ENCODE data around the gene PEBP1.
"Not testable (repeated sequence)": the region's sequence is repeated elsewhere in the genome, so short reads cannot be mapped to it uniquely, and the experiment has no call there.

Gene PEBP1

GRCh38 chr12:118126119-118126757 lies 9.7 kb upstream of the PEBP1 start:
- TF ChIP-seq CTCF (IDR thresholded peaks at IDR 0.05; ENCODE audit: borderline replicate concordance, extremely low read depth, low read length, poor library complexity, severe bottlenecking) (no peak), EZH2 (IDR thresholded peaks at IDR 0.05; ENCODE audit: borderline replicate concordance, low read depth, low read length, severe bottlenecking) (no peak)
- Histone ChIP-seq H3K4me1 (ENCODE audit: insufficient read depth, low read length) (0 out of 2 replicates have a peak, but pooled peaks cover 1% of the 10 kb centered on the region), H2AFZ (ENCODE audit: low read depth, low read length) (no peak overlapping the region), H3K9ac (ENCODE audit: low read depth, low read length) (no peak overlapping the region), H3K36me3 (ENCODE audit: insufficient read depth, low read length) (peaks cover 3% of the 10 kb centered on the region; the same call in 1 of the 2 replicates), H3K79me2 (ENCODE audit: insufficient read depth, low read length) (peaks cover 4% of the 10 kb centered on the region; the same call in 1 of the 2 replicates), H3K27ac (ENCODE audit: low read length) (no peak overlapping the region), H3K9me3 (ENCODE audit: insufficient read depth, low read length, severe bottlenecking) (no peaks in the 10 kb centered on the region), H4K20me1 (ENCODE audit: insufficient read depth, low read length) (no peaks in the 10 kb centered on the region), H3K4me2 (ENCODE audit: insufficient read depth, low read length) (no peak overlapping the region), H3K4me3 (ENCODE audit: low read depth in 1 of 2, low read length in 2 of 2) (no peak overlapping the region), H3K27me3 (ENCODE audit: insufficient read depth, low read length, poor library complexity) (no peaks in the 10 kb centered on the region)
- no peak for ATAC-seq (ENCODE audit: insufficient read depth, low read depth)
- DNase-seq: no peak

- no peaks in the 10 kb centered on the region for H3K27me3 ChIP-seq (ENCODE audit: insufficient read depth, low read length, poor library complexity)
- no peaks in the 10 kb centered on the region for H3K9me3 ChIP-seq (ENCODE audit: insufficient read depth, low read length, severe bottlenecking)
- peaks cover 3% of the 10 kb centered on the region; the same call in 1 of the 2 replicates for H3K36me3 ChIP-seq (ENCODE audit: insufficient read depth, low read length)
- no peaks in the 10 kb centered on the region for H4K20me1 ChIP-seq (ENCODE audit: insufficient read depth, low read length)
- no peak overlapping the region for H3K27ac ChIP-seq (ENCODE audit: low read length)
- no peak overlapping the region for H3K4me3 ChIP-seq (ENCODE audit: low read depth in 1 of 2, low read length in 2 of 2)
- no peak overlapping the region for H2AFZ ChIP-seq (ENCODE audit: low read depth, low read length)
- H3K9ac ChIP-seq (ENCODE audit: low read depth, low read length): no peak overlapping the region
- peaks cover 15% of the 10 kb centered on the region for H3K4me1 ChIP-seq (ENCODE audit: insufficient read depth, low read length)
- ATAC-seq (ENCODE audit: insufficient read depth, low read depth) (no peak), DNase-seq (no peak)
- no peak for TF ChIP-seq EZH2 (IDR thresholded peaks at IDR 0.05; ENCODE audit: borderline replicate concordance, low read depth, low read length, severe bottlenecking)
- no peak for TF ChIP-seq CTCF (IDR thresholded peaks at IDR 0.05; ENCODE audit: borderline replicate concordance, extremely low read depth, low read length, poor library complexity, severe bottlenecking)
- peaks cover 4% of the 10 kb centered on the region; the same call in 1 of the 2 replicates for H3K79me2 ChIP-seq (ENCODE audit: insufficient read depth, low read length)
- no peak overlapping the region for H3K4me2 ChIP-seq (ENCODE audit: insufficient read depth, low read length)
Measured at GRCh38 chr12:118127867-118128266, 8.1 kb upstream of the PEBP1 start.

GRCh38 chr12:118129436-118129835 lies 6.5 kb upstream of the PEBP1 start:
- H3K79me2 ChIP-seq (ENCODE audit: insufficient read depth, low read length); DNase-seq; H3K27me3 ChIP-seq (ENCODE audit: insufficient read depth, low read length, poor library complexity); H3K4me3 ChIP-seq (ENCODE audit: low read depth in 1 of 2, low read length in 2 of 2); ATAC-seq (ENCODE audit: insufficient read depth, low read depth); H3K9me3 ChIP-seq (ENCODE audit: insufficient read depth, low read length, severe bottlenecking); H3K27ac ChIP-seq (ENCODE audit: low read length); H4K20me1 ChIP-seq (ENCODE audit: insufficient read depth, low read length); H3K4me2 ChIP-seq (ENCODE audit: insufficient read depth, low read length); H3K36me3 ChIP-seq (ENCODE audit: insufficient read depth, low read length); H3K9ac ChIP-seq (ENCODE audit: low read depth, low read length); H2AFZ ChIP-seq (ENCODE audit: low read depth, low read length): not testable (repeated sequence)
- H3K4me1 ChIP-seq (ENCODE audit: insufficient read depth, low read length): peaks cover 24% of the 10 kb centered on the region

GRCh38 chr12:118136559-118137003 lies 657 bp downstream of the PEBP1 start:
- H3K79me2 ChIP-seq (ENCODE audit: insufficient read depth, low read length): peaks cover 40% of the 10 kb centered on the region
- H3K27ac ChIP-seq (ENCODE audit: low read length): peak overlapping the region; percentile 82
- peak; percentile 22 for DNase-seq
- peak overlapping the region; percentile 64 to 95 for H3K4me3 ChIP-seq (ENCODE audit: low read depth in 1 of 2, low read length in 2 of 2)
- H3K9ac ChIP-seq (ENCODE audit: low read depth, low read length): peak overlapping the region; percentile 87
- TF ChIP-seq EZH2 (IDR thresholded peaks at IDR 0.05; ENCODE audit: borderline replicate concordance, low read depth, low read length, severe bottlenecking) (no peak), CTCF (IDR thresholded peaks at IDR 0.05; ENCODE audit: borderline replicate concordance, extremely low read depth, low read length, poor library complexity, severe bottlenecking) (no peak)
- H3K9me3 ChIP-seq (ENCODE audit: insufficient read depth, low read length, severe bottlenecking): no peaks in the 10 kb centered on the region
- H2AFZ ChIP-seq (ENCODE audit: low read depth, low read length): peak overlapping the region; percentile 97
- H3K36me3 ChIP-seq (ENCODE audit: insufficient read depth, low read length): peaks cover 41% of the 10 kb centered on the region
- H3K4me2 ChIP-seq (ENCODE audit: insufficient read depth, low read length): peak overlapping the region; percentile 82
- no peak for ATAC-seq (ENCODE audit: insufficient read depth, low read depth)
- peaks cover 46% of the 10 kb centered on the region for H3K4me1 ChIP-seq (ENCODE audit: insufficient read depth, low read length)
- H4K20me1 ChIP-seq (ENCODE audit: insufficient read depth, low read length): peaks cover 3% of the 10 kb centered on the region; the same call in 1 of the 2 replicates
- no peaks in the 10 kb centered on the region for H3K27me3 ChIP-seq (ENCODE audit: insufficient read depth, low read length, poor library complexity)
